Neuronal stem cell (in vitro differentiated cells): ENCODE results near the gene FUBP3.

Experiments used
- DNase-seq: peaks from one replicate; pipeline ENCODE4 v3.0.0-alpha.2; 2013; ENCODE audit warnings: low spot score
- H2AFZ ChIP-seq: one replicate; pipeline ENCODE4 v1.6.1; 2013; ENCODE audit warnings: mild to moderate bottlenecking, low read length, inconsistent platforms
- H2AK5ac ChIP-seq: 2 replicates; pipeline ENCODE4 v1.6.1; 2013; ENCODE audit warnings: low read depth, mild to moderate bottlenecking, inconsistent platforms, low read length, moderate library complexity, mixed read lengths
- H2BK120ac ChIP-seq: 2 replicates; pipeline ENCODE4 v1.6.1; 2013; ENCODE audit warnings: low read depth, mild to moderate bottlenecking, inconsistent platforms, low read length, moderate library complexity, mixed read lengths
- H2BK12ac ChIP-seq: one replicate; pipeline ENCODE4 v1.6.1; 2013; ENCODE audit warnings: low read length, inconsistent platforms
- H2BK15ac ChIP-seq: 2 replicates; pipeline ENCODE4 v1.6.1; 2013; ENCODE audit warnings: mild to moderate bottlenecking, low read length, inconsistent platforms, mixed read lengths
- H2BK5ac ChIP-seq: one replicate; pipeline ENCODE4 v1.6.1; 2013; ENCODE audit warnings: inconsistent platforms, mild to moderate bottlenecking, low read length, moderate library complexity
- H3K14ac ChIP-seq: one replicate; pipeline ENCODE4 v1.6.1; 2013; ENCODE audit warnings: low read length, inconsistent platforms
- H3K18ac ChIP-seq: 2 replicates; pipeline ENCODE4 v1.6.1; 2013; ENCODE audit warnings: low read length, inconsistent platforms
- H3K23ac ChIP-seq: 2 replicates; pipeline ENCODE4 v1.6.1; 2013; ENCODE audit warnings: low read depth, mild to moderate bottlenecking, mixed read lengths, low read length, inconsistent platforms; ENCODE audit not compliant: poor library complexity
- H3K27ac ChIP-seq: replicated peaks from 3 replicates; pipeline ENCODE4 v1.5.1; 2013; ENCODE audit warnings: low read length, inconsistent platforms
- H3K27me3 ChIP-seq, 3 experiments: 2 replicates each; pipeline ENCODE4 v1.6.1; 2013; ENCODE audit warnings: low read length in 3 of 3, mild to moderate bottlenecking in 2 of 3, inconsistent platforms in 1 of 3, low read depth in 1 of 3, mixed read lengths in 1 of 3, moderate library complexity in 1 of 3; ENCODE audit not compliant: control insufficient read depth in 3 of 3, insufficient read depth in 3 of 3
- H3K36me3 ChIP-seq, 2 donors: replicated peaks in 1 of 2; 2 replicates each; pipeline ENCODE4 v1.6.1; 2013; ENCODE audit warnings: low read length in 2 of 2; ENCODE audit not compliant: control insufficient read depth in 2 of 2, insufficient read depth in 2 of 2
- H3K4ac ChIP-seq: 2 replicates; pipeline ENCODE4 v1.6.1; 2013; ENCODE audit warnings: inconsistent platforms, mild to moderate bottlenecking, low read length, moderate library complexity
- H3K4me1 ChIP-seq, 2 donors: 1 replicate in 1 of 2; 2 replicates in 1 of 2; pipeline ENCODE4 v1.6.1; 2013; ENCODE audit warnings: low read length in 2 of 2, low read depth in 1 of 2; ENCODE audit not compliant: control insufficient read depth in 2 of 2, insufficient read depth in 1 of 2
- H3K4me2 ChIP-seq: one replicate; pipeline ENCODE4 v1.6.1; 2013; ENCODE audit warnings: mild to moderate bottlenecking, low read length, inconsistent platforms; ENCODE audit not compliant: insufficient read depth, poor library complexity, severe bottlenecking
- H3K4me3 ChIP-seq, 2 donors: 2 replicates each; pipeline ENCODE4 v1.5.1; 2013; ENCODE audit warnings: low read length in 2 of 2, mild to moderate bottlenecking in 2 of 2, inconsistent platforms in 1 of 2, moderate library complexity in 1 of 2
- H3K79me1 ChIP-seq: one replicate; pipeline ENCODE4 v1.6.1; 2013; ENCODE audit warnings: low read depth, mild to moderate bottlenecking, inconsistent platforms, low read length, moderate library complexity
- H3K9ac ChIP-seq: one replicate; pipeline ENCODE4 v1.6.1; 2013; ENCODE audit warnings: mild to moderate bottlenecking, low read depth, low read length, inconsistent platforms; ENCODE audit not compliant: poor library complexity
- H3K9me3 ChIP-seq, 2 donors: replicated peaks in 1 of 2; 2 replicates each; pipeline versions ENCODE3 to v1.6.1; 2013; ENCODE audit warnings: low read length in 2 of 2, mild to moderate bottlenecking in 2 of 2, inconsistent platforms in 1 of 2, low read depth in 1 of 2, mixed read lengths in 1 of 2, moderate library complexity in 1 of 2; ENCODE audit not compliant: control insufficient read depth in 2 of 2, insufficient read depth in 1 of 2
- H4K8ac ChIP-seq: one replicate; pipeline ENCODE4 v1.6.1; 2013; ENCODE audit warnings: low read depth, mild to moderate bottlenecking, inconsistent platforms, low read length, moderate library complexity
- H4K91ac ChIP-seq: one replicate; pipeline ENCODE4 v1.6.1; 2013; ENCODE audit warnings: low read length, low read depth, mild to moderate bottlenecking, inconsistent platforms; ENCODE audit not compliant: poor library complexity
- WGBS, 2 donors: extraction: QIAGEN DNeasy Blood & Tissue Kit; methylation state at CpG; one replicate each; pipeline ENCODE4 v1.1.7; 2013; ENCODE audit warnings: missing lambda C conversion rate in 2 of 2, mixed read lengths in 1 of 2; ENCODE audit not compliant: insufficient read length in 2 of 2, insufficient replicate concordance in 1 of 2; ENCODE audit errors: extremely low coverage in 2 of 2; 5-methylcytosine and 5-hydroxymethylcytosine counted together

FUBP3 gene

DNA sequence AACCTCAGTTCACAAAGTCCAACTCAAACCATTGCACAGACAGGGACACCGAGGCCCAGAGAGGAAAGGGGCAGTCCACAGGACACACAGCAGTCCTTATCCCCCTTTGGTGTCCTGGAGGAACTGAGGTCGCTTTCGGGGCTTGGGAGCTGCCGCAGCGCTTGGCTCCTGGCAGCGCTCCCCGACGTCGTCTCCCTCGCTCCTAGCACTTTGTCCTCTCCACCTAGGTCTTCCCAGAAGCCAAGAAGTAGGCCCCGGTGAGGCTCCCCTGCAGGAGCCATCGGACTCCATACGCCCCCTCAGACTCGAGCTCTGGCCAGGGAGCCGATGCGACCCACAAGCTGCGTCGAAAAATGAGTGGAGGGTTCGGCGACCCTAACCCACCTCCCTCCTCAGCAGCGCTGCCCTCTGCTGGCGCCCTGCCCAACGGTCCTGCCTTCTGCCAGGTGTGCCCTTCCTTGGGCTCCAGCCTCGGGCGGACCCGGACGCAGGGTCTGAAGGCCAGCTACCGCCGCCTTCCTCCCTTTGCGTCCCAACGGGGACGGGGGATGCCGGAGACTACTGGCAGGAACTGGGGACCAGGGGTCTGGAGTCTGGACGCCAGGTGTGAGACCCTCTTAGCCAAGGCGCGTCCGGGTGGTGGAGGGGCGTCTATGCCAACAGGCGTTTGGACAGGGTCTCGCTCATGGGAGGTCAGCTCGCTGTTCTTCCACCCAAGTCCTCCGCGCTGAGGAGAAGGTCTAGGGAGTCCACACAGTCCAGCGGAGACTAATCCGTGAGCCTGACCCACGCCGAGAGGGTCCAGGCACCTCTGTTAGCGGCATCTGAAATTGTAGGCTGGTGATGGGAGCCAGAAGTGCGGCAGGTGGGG is 83.0 kb downstream of the FUBP3 start:
- Histone ChIP-seq H4K8ac (peak overlapping the region; percentile 65), H3K4ac (no peak overlapping the region), H4K91ac (no peak overlapping the region), H3K4me3 (no peak overlapping the region), H2BK5ac (peak overlapping the region; percentile 24), H3K27ac (no peak overlapping the region), H3K14ac (no peak overlapping the region), H3K4me2 (peak overlapping the region; percentile 18), H2BK12ac (peak overlapping the region; percentile 47), H3K9me3 (peaks cover 8 to 15% of the 10 kb centered on the region in 2 donors), H3K36me3 (no peaks in the 10 kb centered on the region), H3K79me1 (no peaks in the 10 kb centered on the region), H3K23ac (peak overlapping the region; percentile 91), H2BK15ac (peak overlapping the region; percentile 98), H3K4me1 (peaks cover 7 to 24% of the 10 kb centered on the region in 2 donors), H3K27me3 (peaks cover 77 to 97% (median 96%) of the 10 kb centered on the region in 3 experiments), H2AK5ac (peak overlapping the region; percentile 98), H2AFZ (peak overlapping the region; percentile 96), H3K18ac (peak overlapping the region; percentile 27), H2BK120ac (peak overlapping the region; percentile 76), H3K9ac (no peak overlapping the region)
- WGBS, 2 donors = no CpG with 5 or more reads among the region's 49 CpGs
- DNase-seq = no peak

DNA sequence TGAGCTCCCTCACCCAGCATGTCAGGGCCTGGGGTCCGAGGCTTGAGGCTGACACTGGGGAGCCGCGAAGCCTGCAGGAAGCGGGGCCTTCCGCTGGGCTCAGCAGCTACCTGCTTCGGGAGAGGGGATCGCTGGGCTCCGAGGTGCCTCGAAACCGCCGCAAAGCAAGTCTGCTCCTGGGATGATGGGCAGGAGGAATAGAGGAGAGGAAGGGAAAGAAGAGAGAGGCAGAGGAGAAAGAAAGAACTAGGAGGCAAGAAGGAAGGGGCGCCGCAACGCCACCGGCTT is 83.5 kb downstream of the FUBP3 start:
- H3K27ac ChIP-seq = no peak overlapping the region
- no peak overlapping the region for H3K14ac ChIP-seq
- no peak overlapping the region for H3K9ac ChIP-seq
- H3K18ac ChIP-seq = peak overlapping the region; percentile 27
- peaks cover 8 to 15% of the 10 kb centered on the region in 2 donors for H3K9me3 ChIP-seq
- peak overlapping the region; percentile 24 for H2BK5ac ChIP-seq
- no peaks in the 10 kb centered on the region for H3K36me3 ChIP-seq
- peak overlapping the region; percentile 98 for H2AK5ac ChIP-seq
- H3K79me1 ChIP-seq = no peaks in the 10 kb centered on the region
- peak overlapping the region; percentile 76 for H2BK120ac ChIP-seq
- H3K4me3 ChIP-seq = no peak overlapping the region
- WGBS, 2 donors = no CpG with 5 or more reads among the region's 15 CpGs
- peak overlapping the region; percentile 75 for H2AFZ ChIP-seq
- H4K8ac ChIP-seq = no peak overlapping the region
- H3K23ac ChIP-seq = peak overlapping the region; percentile 91
- DNase-seq = no peak
- H3K4me1 ChIP-seq = peaks cover 7 to 24% of the 10 kb centered on the region in 2 donors
- H2BK12ac ChIP-seq = peak overlapping the region; percentile 84
- peaks cover 77 to 100% (median 99%) of the 10 kb centered on the region in 3 experiments for H3K27me3 ChIP-seq
- no peak overlapping the region for H3K4me2 ChIP-seq
- H2BK15ac ChIP-seq = peak overlapping the region; percentile 79
- no peak overlapping the region for H3K4ac ChIP-seq
- no peak overlapping the region for H4K91ac ChIP-seq

DNA sequence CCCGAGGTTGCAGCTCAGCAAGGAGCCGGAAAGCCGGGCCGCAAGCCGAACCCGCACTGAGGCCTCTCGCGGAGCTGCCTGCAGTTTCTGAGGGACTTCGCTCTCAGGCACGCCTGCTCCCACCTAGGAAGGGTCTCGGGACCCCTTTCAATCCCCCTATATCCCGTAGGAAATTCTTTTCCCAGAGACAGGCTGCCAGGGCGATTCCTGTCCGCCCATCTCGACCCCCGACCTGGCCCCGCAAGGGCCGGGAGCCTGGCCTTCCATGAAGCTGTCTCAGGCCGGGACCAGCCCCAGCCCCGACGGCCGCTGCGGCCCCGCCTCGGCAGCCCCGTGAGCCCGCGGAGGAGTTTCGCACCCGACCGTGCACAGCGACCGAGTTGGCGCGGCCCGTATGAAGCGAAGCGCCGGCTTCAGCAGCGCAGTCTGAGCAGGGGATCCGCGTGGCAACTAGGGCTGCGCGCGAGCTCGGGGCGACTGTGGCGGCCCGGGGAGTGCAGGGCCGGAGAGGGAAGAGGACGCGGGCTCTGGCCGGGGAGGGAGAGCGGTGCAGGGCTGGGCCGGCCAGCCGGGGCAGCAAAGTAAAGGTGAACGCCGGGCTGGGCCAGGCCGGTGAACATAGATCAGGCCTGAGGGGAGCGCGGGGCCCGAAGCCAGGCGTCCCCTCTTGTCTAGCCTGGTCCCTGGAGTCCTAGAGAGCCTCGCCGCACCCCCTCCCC is 84.0 kb downstream of the FUBP3 start:
- peak overlapping the region; percentile 84 for H2BK12ac ChIP-seq
- DNase-seq = no peak
- peaks cover 76 to 100% (median 99%) of the 10 kb centered on the region in 3 experiments for H3K27me3 ChIP-seq
- no peak overlapping the region for H4K8ac ChIP-seq
- peaks cover 6 to 11% of the 10 kb centered on the region in 2 donors for H3K9me3 ChIP-seq
- H2AFZ ChIP-seq = peak overlapping the region; percentile 75
- H3K14ac ChIP-seq = no peak overlapping the region
- H3K27ac ChIP-seq = no peak overlapping the region
- H3K18ac ChIP-seq = peak overlapping the region; percentile 27
- H3K4ac ChIP-seq = no peak overlapping the region
- H3K79me1 ChIP-seq = no peaks in the 10 kb centered on the region
- H3K4me1 ChIP-seq = peaks cover 7 to 24% of the 10 kb centered on the region in 2 donors
- no peak overlapping the region for H2BK5ac ChIP-seq
- H4K91ac ChIP-seq = no peak overlapping the region
- H3K23ac ChIP-seq = peak overlapping the region; percentile 91
- no peaks in the 10 kb centered on the region for H3K36me3 ChIP-seq
- no peak overlapping the region for H3K4me3 ChIP-seq
- H3K4me2 ChIP-seq = peak overlapping the region; percentile 25
- H2BK15ac ChIP-seq = peak overlapping the region; percentile 79
- peak overlapping the region; percentile 9 for H3K9ac ChIP-seq
- no CpG with 5 or more reads among the region's 65 CpGs for WGBS, 2 donors
- H2AK5ac ChIP-seq = peak overlapping the region; percentile 94
- H2BK120ac ChIP-seq = peak overlapping the region; percentile 87

DNA sequence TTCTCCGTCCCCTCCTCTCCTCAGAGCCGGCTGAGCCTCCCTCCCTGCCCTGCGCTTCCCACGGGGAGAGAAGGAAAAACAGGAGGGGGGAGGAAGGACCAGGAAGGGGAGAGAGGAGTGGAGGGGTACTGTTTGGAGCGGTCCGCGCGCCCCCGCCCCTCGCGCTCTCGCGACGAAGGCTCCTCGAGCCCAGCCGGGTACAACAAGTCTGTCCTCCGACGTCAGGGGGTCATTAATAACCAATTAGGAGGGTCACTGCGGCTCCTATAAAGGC is 84.5 kb downstream of the FUBP3 start:
- peaks cover 72 to 100% (median 99%) of the 10 kb centered on the region in 3 experiments for H3K27me3 ChIP-seq
- H4K91ac ChIP-seq = no peak overlapping the region
- H3K23ac ChIP-seq = no peak overlapping the region
- peaks cover 2 to 6% of the 10 kb centered on the region in 2 donors for H3K9me3 ChIP-seq
- H2BK15ac ChIP-seq = peak overlapping the region; percentile 79
- H3K4ac ChIP-seq = no peak overlapping the region
- H3K27ac ChIP-seq = no peak overlapping the region
- H2AK5ac ChIP-seq = peak overlapping the region; percentile 94
- DNase-seq = no peak
- H2AFZ ChIP-seq = peak overlapping the region; percentile 75
- peak overlapping the region; percentile 27 for H3K18ac ChIP-seq
- no CpG with 5 or more reads among the region's 19 CpGs for WGBS, 2 donors
- H3K79me1 ChIP-seq = no peaks in the 10 kb centered on the region
- H3K9ac ChIP-seq = peak overlapping the region; percentile 9
- peak overlapping the region; percentile 25 for H3K4me2 ChIP-seq
- no peak overlapping the region for H3K4me3 ChIP-seq
- H2BK120ac ChIP-seq = peak overlapping the region; percentile 87
- H2BK5ac ChIP-seq = no peak overlapping the region
- H4K8ac ChIP-seq = peak overlapping the region; percentile 17
- peaks cover 7 to 24% of the 10 kb centered on the region in 2 donors for H3K4me1 ChIP-seq
- H3K14ac ChIP-seq = no peak overlapping the region
- no peaks in the 10 kb centered on the region for H3K36me3 ChIP-seq
- H2BK12ac ChIP-seq = peak overlapping the region; percentile 84
